B cell (primary cell): ENCODE data around the gene NOL9.

Experiments used
- CTCF ChIP-seq: fragments of 200-600 bp; IDR thresholded peaks from one replicate; pipeline ENCODE4 v1.8.0; 2022; ENCODE audit warnings: antibody characterized with exemption, mild to moderate bottlenecking
- EZH2 ChIP-seq: IDR thresholded peaks from 2 replicates; pipeline ENCODE4 v1.6.1; 2012; ENCODE audit warnings: borderline replicate concordance, low read depth, mild to moderate bottlenecking, moderate library complexity, low read length; ENCODE audit not compliant: insufficient read depth, poor library complexity, severe bottlenecking

GRCh38 chr1:6509220-6509918, 44.9 kb downstream of the NOL9 start:
- TF ChIP-seq CTCF = no peak
- TF ChIP-seq EZH2 = no peak
